ENCODE data around the gene BEST4. TPM values are rescaled to one million over a fixed set of nuclear protein-coding genes. Genes with fewer than 3 reads are reported as not detected.

The BEST4 gene
- total and polyA plus RNA-seq, 2 of the 8 experiments (the other 6 are each of a cell fraction or from before 2014, with no cell fraction given), result 0.76 to 1.4 TPM

GRCh38 chr1:44798481-44799365, 10.8 kb upstream of the BEST4 start:
- Histone ChIP-seq H4K91ac (replicated peaks; ENCODE audit: insufficient read length, low read length) (peak overlapping the region; percentile 29), H3K18ac (ENCODE audit: extremely low read depth, low read length) (0 out of 2 replicates have a peak overlapping the region, but pooled peaks have one; percentile 28), H2BK120ac (replicated peaks; ENCODE audit: low read depth, low read length) (peak overlapping the region; percentile 23), H3K4me2 (ENCODE audit: insufficient read depth in 1 of 2, low read depth in 2 of 2, low read length in 2 of 2) (no peak overlapping the region), H2AFZ (ENCODE audit: low read length) (no peak overlapping the region), H3K27me3 (replicated peaks in 1 of 4; ENCODE audit: control insufficient read depth in 3 of 4, extremely low read depth in 1 of 4, insufficient read depth in 3 of 4, low read length in 3 of 4) (peaks cover 0 to 5% (median 0%) of the 10 kb centered on the region in 4 experiments; a peak in 2 of 7 replicates), H3K4ac (replicated peaks; ENCODE audit: insufficient read length, low read depth, low read length) (peak overlapping the region; percentile 83), H3K4me1 (replicated peaks in 1 of 4; ENCODE audit: control insufficient read depth in 3 of 4, insufficient read depth in 4 of 4, low read length in 3 of 4) (peaks cover 0 to 5% (median 2%) of the 10 kb centered on the region in 4 experiments; a peak in 3 of 7 replicates), H4K20me1 (replicated peaks in 1 of 2; ENCODE audit: control insufficient read depth in 1 of 2, insufficient read depth in 2 of 2, low read length in 2 of 2) (peaks cover 0 to 10% of the 10 kb centered on the region in 2 experiments), H3K14ac (ENCODE audit: insufficient read length) (no peak overlapping the region), H3K79me2 (ENCODE audit: control insufficient read depth in 1 of 2, insufficient read depth in 2 of 2, low read length in 2 of 2) (no peaks in the 10 kb centered on the region), H2BK20ac (ENCODE audit: low read length) (peak overlapping the region; percentile 4; the same call in 1 of the 2 replicates), H3K23me2 (ENCODE audit: low read depth, low read length) (peaks cover 7% of the 10 kb centered on the region; the same call in 1 of the 2 replicates), H4K5ac (ENCODE audit: insufficient read length, low read depth, low read length) (no peak overlapping the region), H2AK5ac (ENCODE audit: low read depth, low read length) (no peak overlapping the region), H2BK5ac (ENCODE audit: low read depth, low read length) (no peak overlapping the region), H2BK12ac (ENCODE audit: low read depth, low read length) (peak overlapping the region; percentile 51; the same call in 1 of the 2 replicates), H3K4me3 (ENCODE audit: extremely low read depth in 1 of 4, insufficient read depth in 2 of 4, low read depth in 3 of 4, low read length in 4 of 4) (no peak overlapping the region), H3K36me3 (ENCODE audit: control insufficient read depth in 2 of 4, insufficient read depth in 4 of 4, low read length in 3 of 4) (peaks cover 0 to 11% (median 5%) of the 10 kb centered on the region in 4 experiments; a peak in 4 of 8 replicates), H4K8ac (ENCODE audit: extremely low read depth, insufficient read depth, low read length) (peak overlapping the region; percentile 72), H3K27ac (ENCODE audit: low read depth, low read length) (no peak overlapping the region; the same call in 1 of the 2 replicates), H3K56ac (replicated peaks; ENCODE audit: insufficient read length, low read depth, low read length) (no peak overlapping the region), H3K9ac (replicated peaks in 1 of 4; ENCODE audit: extremely low read depth in 1 of 4, low read depth in 3 of 4, low read length in 3 of 4) (no peak overlapping the region), H3K23ac (ENCODE audit: insufficient read length) (no peak overlapping the region), H3K9me3 (ENCODE audit: insufficient read depth in 2 of 2, low read depth in 1 of 2, low read length in 1 of 2) (no peaks in the 10 kb centered on the region), H2BK15ac (ENCODE audit: low read length) (peak overlapping the region; percentile 82), H3K79me1 (ENCODE audit: low read depth, low read length) (no peaks in the 10 kb centered on the region)
- ChIA-PET CTCF (ENCODE audit: partially characterized antibody) (interaction anchor here (0.9 to 5.4 kb wide), 10 partner anchors 10 to 69 kb away, joined by 3 to 33 read pairs (median 5); partner anchors contain the start of genes BEST4 and BTBD19), POLR2A (ENCODE audit: partially characterized antibody) (interaction anchor here (0.8 to 19.2 kb wide), 8 partner anchors 8 to 77 kb away, joined by 3 to 547 read pairs (median 6); partner anchors contain the start of genes BEST4, BTBD19, DYNLT4 and RNU5D-1)
- DNase-seq (ENCODE audit: low read depth in 1 of 2, low spot score in 2 of 2) (no peak), FAIRE-seq (no peak)
- TF ChIP-seq ATF3 (IDR thresholded peaks at IDR 0.05; ENCODE audit: insufficient read depth, low read depth, low read length) (no peak), MAX (IDR thresholded peaks at IDR 0.05) (no peak), E2F6 (IDR thresholded peaks at IDR 0.05) (no peak), HDAC2 (IDR thresholded peaks at IDR 0.05; ENCODE audit: borderline replicate concordance in 1 of 2, low read depth in 2 of 2, low read length in 2 of 2) (no peak), TAF1 (IDR thresholded peaks at IDR 0.05; ENCODE audit: low read depth, low read length) (no peak), SP4 (IDR thresholded peaks at IDR 0.05; ENCODE audit: low read length) (no peak), POLR2AphosphoS5 (IDR thresholded peaks at IDR 0.05; ENCODE audit: low read depth, low read length) (no peak)
- 91% methylated on average over 10 of the region's 10 CpGs; no CpG with 5 or more reads in 1 of the 2 experiments for WGBS, 2 experiments (ENCODE audit: extremely low coverage in 1 of 2, insufficient coverage in 1 of 2, insufficient read length in 1 of 2, insufficient replicate concordance in 2 of 2, low coverage in 1 of 2, low lambda C conversion rate in 2 of 2, missing lambda C conversion rate in 1 of 2)
